Fibroblast of lung (primary cell): ENCODE measurements around the gene C2orf81.

Experiments used
- CTCF ChIP-seq, 2 donors: IDR thresholded peaks in 1 of 2; conservative IDR thresholded peaks in 1 of 2; 1 replicate in 1 of 2; 2 replicates in 1 of 2; pipeline ENCODE4 v1.5.1; 2011 to 2012; ENCODE audit warnings: low read length in 2 of 2, control low read depth in 1 of 2, inconsistent platforms in 1 of 2, low read depth in 1 of 2, mild to moderate bottlenecking in 1 of 2
- EZH2 ChIP-seq: IDR thresholded peaks from 2 replicates; pipeline ENCODE4 v1.5.1; 2012; ENCODE audit warnings: low read length, control low read depth, mild to moderate bottlenecking; ENCODE audit errors: missing control alignments

- TF ChIP-seq CTCF (conservative IDR thresholded peaks at IDR 0.05 in 1 of 2, IDR thresholded peaks at IDR 0.05 in 1 of 2; ENCODE audit: low read depth in 1 of 2, low read length in 2 of 2) (no peak), EZH2 (no peak)
Observed at GRCh38 chr2:74373221-74373676, 48.2 kb downstream of the C2orf81 start.
